ENCODE measurements around the gene SLCO2A1. TPM values are rescaled to one million over a fixed set of nuclear protein-coding genes. Genes with fewer than 3 reads are reported as not detected.
A peak's percentile ranks its signal among the peaks of the same experiment; 100 is the strongest.

The SLCO2A1 gene
- total and polyA plus RNA-seq, 11 donors: 2.8 to 28.4 (median 13.9) TPM

DNA sequence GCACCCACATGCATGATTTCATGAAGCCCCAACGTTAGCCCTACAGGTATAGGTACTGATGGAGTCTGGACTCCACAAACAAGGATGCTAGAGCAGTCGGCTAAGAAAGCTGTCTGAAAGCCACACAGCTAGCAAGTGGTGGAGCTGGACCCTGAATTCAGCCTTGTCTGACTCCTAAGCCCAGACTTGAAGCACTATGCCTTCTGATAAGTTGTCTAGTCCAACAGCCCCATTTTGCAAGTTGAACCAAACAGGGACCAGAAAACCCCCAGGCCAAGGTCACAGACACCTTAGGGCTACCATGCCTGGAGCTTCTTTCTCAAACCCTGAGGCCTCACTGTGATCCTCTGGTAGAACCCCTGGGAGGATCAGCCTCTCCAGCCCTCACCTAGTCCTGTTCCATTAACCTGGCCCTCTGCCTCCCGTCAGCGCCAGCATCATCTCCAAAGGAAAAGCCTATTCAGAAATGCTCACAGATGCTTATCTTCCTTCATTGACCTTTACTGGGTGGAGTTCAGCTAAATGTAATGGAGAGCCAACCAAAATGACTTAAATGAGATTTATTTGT is 1.7 kb upstream of the SLCO2A1 start:
- Histone ChIP-seq H3K27me3 (peaks cover 0 to 18% (median 9%) of the 10 kb centered on the region in 9 donors), H3K27ac (peak overlapping the region in 1 of 12 donors; percentile 19), H3K4me1 (peaks cover 0 to 20% (median 3%) of the 10 kb centered on the region in 12 donors), H3K36me3 (no peaks in the 10 kb centered on the region), H3K4me3 (no peak overlapping the region), H3K9me3 (no peaks in the 10 kb centered on the region)
- DNase-seq (no peak), ATAC-seq (peak in 3 of 4 donors; percentile 13 to 20 (median 16))
- 82 to 89% (median 84%) methylated on average over 2 to 4 of the region's 4 CpGs for WGBS, 4 donors
- TF ChIP-seq POLR2A (IDR thresholded peaks at IDR 0.05): no peak
- no peak for TF ChIP-seq CTCF (IDR thresholded peaks at IDR 0.05)
- intact Hi-C loops (cut with DNase I): loop anchor here in 3 of 10 donors (5.0 to 10.0 kb wide), 3 partner anchors 84 to 97 kb away; no protein-coding TSS in a partner anchor

DNA sequence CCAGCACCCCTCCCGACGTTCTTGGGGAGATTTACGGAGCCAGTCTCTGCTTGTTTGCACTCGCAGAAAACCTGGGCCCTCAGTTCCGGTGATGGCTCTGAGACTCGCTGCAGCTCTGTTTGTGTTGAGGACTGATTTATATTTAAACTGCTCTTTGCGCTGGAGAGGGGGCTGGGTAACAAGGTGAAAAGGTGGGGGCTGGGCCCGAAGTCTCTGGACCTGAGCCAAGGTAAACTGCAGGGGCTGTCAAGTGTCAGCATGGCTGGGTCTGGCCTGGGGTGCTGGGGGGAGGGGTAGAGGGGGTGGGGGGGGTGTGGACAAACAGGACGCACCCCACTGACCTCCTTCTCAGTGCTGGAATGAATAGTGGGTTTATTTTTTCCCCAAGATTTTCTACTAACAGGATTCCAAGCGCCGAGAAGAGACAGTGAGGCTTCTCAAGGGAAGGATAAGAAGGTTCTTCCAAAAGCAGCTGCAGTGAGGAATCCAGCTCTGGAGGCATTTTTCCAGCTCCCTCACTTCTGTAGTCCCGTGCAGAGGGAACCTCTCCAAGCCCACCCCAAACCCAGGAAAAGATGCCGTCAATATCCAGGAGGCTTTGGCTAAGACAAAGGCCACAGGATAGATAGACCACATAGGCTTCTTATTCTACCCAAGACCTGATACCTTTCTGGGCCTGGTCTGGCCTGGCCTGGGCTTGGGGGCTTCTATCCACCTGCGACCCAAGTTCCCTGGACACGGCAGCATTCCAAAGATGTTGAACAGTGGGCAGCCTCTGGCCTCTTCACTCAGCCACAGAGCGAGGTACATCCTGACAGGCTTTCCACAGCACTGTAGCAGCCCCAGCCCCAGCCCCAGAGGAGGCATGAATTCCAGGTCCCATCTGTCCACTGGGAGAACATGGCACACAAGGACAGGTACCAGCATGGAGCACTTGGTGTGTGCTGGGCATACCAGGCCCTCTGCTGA is 938 bp upstream of the SLCO2A1 start:
- ATAC-seq: peak in 1 of 4 donors; percentile 9
- intact Hi-C loops (cut with DNase I): loop anchor here in 3 of 10 donors (5.0 to 10.0 kb wide), 3 partner anchors 83 to 96 kb away; no protein-coding TSS in a partner anchor
- no peaks in the 10 kb centered on the region for H3K9me3 ChIP-seq
- TF ChIP-seq POLR2A (IDR thresholded peaks at IDR 0.05) (no peak), CTCF (IDR thresholded peaks at IDR 0.05) (no peak)
- H3K27ac ChIP-seq: peak overlapping the region in 3 of 12 donors; percentile 19 to 47 (median 43)
- H3K27me3 ChIP-seq: peaks cover 0 to 18% (median 9%) of the 10 kb centered on the region in 9 donors
- no peaks in the 10 kb centered on the region for H3K36me3 ChIP-seq
- H3K4me3 ChIP-seq: peak overlapping the region in 11 of 12 donors; percentile 51 to 83 (median 59)
- no peak for DNase-seq
- WGBS, 4 donors: 41 to 51% (median 45%) methylated on average over 16 of the region's 16 CpGs
- H3K4me1 ChIP-seq: peaks cover 0 to 20% (median 3%) of the 10 kb centered on the region in 12 donors

DNA sequence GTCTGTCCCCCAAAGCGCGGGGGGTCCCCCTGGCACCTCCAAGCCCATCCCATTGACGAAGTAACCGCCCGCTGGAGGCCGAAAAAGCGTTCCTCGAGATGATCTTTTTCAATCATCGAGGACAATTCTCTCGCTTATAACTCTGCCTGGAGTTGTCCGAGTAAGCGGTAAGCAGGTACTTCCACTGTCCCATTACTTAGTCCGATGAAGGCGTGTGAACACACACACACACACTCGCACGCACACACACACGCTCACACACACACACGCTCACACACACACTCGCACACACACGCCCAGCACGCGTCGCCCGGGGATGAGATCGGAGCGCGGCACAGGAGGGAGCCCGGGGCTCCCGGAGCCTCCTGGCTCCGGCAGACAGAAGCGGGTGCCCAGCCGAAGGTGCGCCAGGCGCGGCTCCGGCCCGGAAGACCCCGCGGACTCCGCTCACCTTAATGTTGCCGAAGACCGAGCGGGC is 430 bp downstream of the SLCO2A1 start:
- DNase-seq (no peak), ATAC-seq (peak in 3 of 4 donors; percentile 32 to 60 (median 40))
- Histone ChIP-seq H3K9me3 (no peaks in the 10 kb centered on the region), H3K4me3 (peak overlapping the region; percentile 51 to 83 (median 59)), H3K4me1 (peaks cover 0 to 20% (median 3%) of the 10 kb centered on the region in 12 donors), H3K27ac (peak overlapping the region in 8 of 12 donors; percentile 1 to 73 (median 38)), H3K36me3 (no peaks in the 10 kb centered on the region), H3K27me3 (peaks cover 0 to 18% (median 9%) of the 10 kb centered on the region in 9 donors)
- TF ChIP-seq POLR2A (IDR thresholded peaks at IDR 0.05): no peak
- TF ChIP-seq CTCF (IDR thresholded peaks at IDR 0.05): no peak
- WGBS, 4 donors: 2 to 7% (median 3%) methylated on average over 29 to 43 of the region's 43 CpGs
- intact Hi-C loops (cut with DNase I): loop anchor here in 1 of 10 donors (5.0 kb wide), 1 partner anchor 87 kb away; no protein-coding TSS in a partner anchor
